Measurements from ENCODE around the gene RNF215.

DNA sequence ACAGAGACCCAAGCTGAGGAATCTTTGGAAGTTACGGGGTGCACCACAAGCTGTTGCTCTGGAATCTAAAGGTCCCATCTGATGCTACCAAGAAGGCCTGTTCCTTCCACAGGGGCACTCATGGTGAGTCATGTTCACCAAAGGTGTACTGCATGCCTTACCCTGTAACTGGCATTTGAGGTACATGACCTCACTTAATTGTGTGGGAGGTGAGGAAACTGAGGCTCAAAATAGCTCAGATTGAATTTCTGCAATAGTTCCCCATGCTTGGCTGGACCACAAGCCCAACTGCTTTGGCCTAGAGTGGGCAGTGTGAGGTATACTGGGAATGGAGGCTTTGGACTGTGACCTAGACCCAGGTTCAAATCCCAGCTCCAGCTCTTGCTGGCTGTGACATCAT, 46.6 kb upstream of the RNF215 start:
- TF ChIP-seq, protein P1, sequence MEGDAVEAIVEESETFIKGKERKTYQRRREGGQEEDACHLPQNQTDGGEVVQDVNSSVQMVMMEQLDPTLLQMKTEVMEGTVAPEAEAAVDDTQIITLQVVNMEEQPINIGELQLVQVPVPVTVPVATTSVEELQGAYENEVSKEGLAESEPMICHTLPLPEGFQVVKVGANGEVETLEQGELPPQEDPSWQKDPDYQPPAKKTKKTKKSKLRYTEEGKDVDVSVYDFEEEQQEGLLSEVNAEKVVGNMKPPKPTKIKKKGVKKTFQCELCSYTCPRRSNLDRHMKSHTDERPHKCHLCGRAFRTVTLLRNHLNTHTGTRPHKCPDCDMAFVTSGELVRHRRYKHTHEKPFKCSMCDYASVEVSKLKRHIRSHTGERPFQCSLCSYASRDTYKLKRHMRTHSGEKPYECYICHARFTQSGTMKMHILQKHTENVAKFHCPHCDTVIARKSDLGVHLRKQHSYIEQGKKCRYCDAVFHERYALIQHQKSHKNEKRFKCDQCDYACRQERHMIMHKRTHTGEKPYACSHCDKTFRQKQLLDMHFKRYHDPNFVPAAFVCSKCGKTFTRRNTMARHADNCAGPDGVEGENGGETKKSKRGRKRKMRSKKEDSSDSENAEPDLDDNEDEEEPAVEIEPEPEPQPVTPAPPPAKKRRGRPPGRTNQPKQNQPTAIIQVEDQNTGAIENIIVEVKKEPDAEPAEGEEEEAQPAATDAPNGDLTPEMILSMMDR (IDR thresholded peaks at IDR 0.05; ENCODE audit: low read depth, low read length): no peak
- TF ChIP-seq MYC (IDR thresholded peaks at IDR 0.05; ENCODE audit: low read depth, low read length): no peak
- no peak for TF ChIP-seq POLR2A (IDR thresholded peaks at IDR 0.05; ENCODE audit: extremely low read depth, insufficient read length)
- TF ChIP-seq, protein P2, sequence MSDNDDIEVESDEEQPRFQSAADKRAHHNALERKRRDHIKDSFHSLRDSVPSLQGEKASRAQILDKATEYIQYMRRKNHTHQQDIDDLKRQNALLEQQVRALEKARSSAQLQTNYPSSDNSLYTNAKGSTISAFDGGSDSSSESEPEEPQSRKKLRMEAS (IDR thresholded peaks at IDR 0.05; ENCODE audit: low read depth, low read length): no peak
